Astrocyte (in vitro differentiated cells and primary cell): Measurements from ENCODE around the gene VIPR2. TPM values are rescaled to one million over a fixed set of nuclear protein-coding genes. Genes with fewer than 3 reads are reported as not detected.
"Not testable (repeated sequence)": the region's sequence is repeated elsewhere in the genome, so short reads cannot be mapped to it uniquely, and the experiment has no call there.

Experiments used
- DNase-seq: peaks from one replicate; pipeline ENCODE4 v3.0.0-alpha.2; 2010; ENCODE audit warnings: low read depth
- FAIRE-seq: peaks from 2 replicates; lab custom pipeline; 2011; peaks lifted over from hg19 to GRCh38; lab: Jason Lieb, UNC
- H2AFZ ChIP-seq: 2 replicates; pipeline ENCODE4 v1.6.0; 2012; ENCODE audit warnings: low read depth, low read length, inconsistent platforms
- H3K27ac ChIP-seq: 2 replicates; pipeline ENCODE4 v1.5.1; 2011; ENCODE audit warnings: low read depth, low read length, inconsistent platforms
- H3K27me3 ChIP-seq: 2 replicates; pipeline ENCODE4 v1.6.0; 2011; ENCODE audit warnings: low read length, inconsistent platforms; ENCODE audit not compliant: insufficient read depth
- H3K36me3 ChIP-seq: 2 replicates; pipeline ENCODE4 v1.5.1; 2011; ENCODE audit warnings: low read length, inconsistent platforms; ENCODE audit not compliant: insufficient read depth
- H3K4me1 ChIP-seq: 2 replicates; pipeline ENCODE4 v1.5.1; 2011; ENCODE audit warnings: low read length, inconsistent platforms; ENCODE audit not compliant: insufficient read depth
- H3K4me2 ChIP-seq: 2 replicates; pipeline ENCODE4 v1.6.0; 2012; ENCODE audit warnings: low read length, inconsistent platforms
- H3K4me3 ChIP-seq: 2 replicates; pipeline ENCODE4 v1.5.1; 2011; ENCODE audit warnings: low read depth, mild to moderate bottlenecking, low read length, inconsistent platforms; ENCODE audit not compliant: insufficient read depth
- H3K79me2 ChIP-seq: 2 replicates; pipeline ENCODE4 v1.6.0; 2012; ENCODE audit warnings: mild to moderate bottlenecking, low read length, inconsistent platforms; ENCODE audit not compliant: insufficient read depth
- H3K9ac ChIP-seq: 2 replicates; pipeline ENCODE4 v1.6.0; 2012; ENCODE audit warnings: mild to moderate bottlenecking, low read length, inconsistent platforms
- H3K9me3 ChIP-seq: 2 replicates; pipeline ENCODE4 v1.5.1; 2012; ENCODE audit warnings: low read depth, mild to moderate bottlenecking, low read length, inconsistent platforms; ENCODE audit not compliant: insufficient read depth
- H4K20me1 ChIP-seq: 2 replicates; pipeline ENCODE4 v1.6.0; 2012; ENCODE audit warnings: low read length, inconsistent platforms; ENCODE audit not compliant: insufficient read depth
- H3K27ac Mint-ChIP-seq: one replicate; pipeline ENCODE4 v1.8.0; 2021; ENCODE audit warnings: mild to moderate bottlenecking, mixed read lengths; ENCODE audit not compliant: unreplicated experiment
- H3K27me3 Mint-ChIP-seq: one replicate; pipeline ENCODE4 v1.8.0; 2021; ENCODE audit warnings: low read depth, mixed read lengths; ENCODE audit not compliant: unreplicated experiment
- H3K36me3 Mint-ChIP-seq: one replicate; pipeline ENCODE4 v1.8.0; 2021; ENCODE audit warnings: low read depth, mixed read lengths; ENCODE audit not compliant: unreplicated experiment
- H3K4me1 Mint-ChIP-seq: one replicate; pipeline ENCODE4 v1.8.0; 2021; ENCODE audit warnings: low read depth, mixed read lengths; ENCODE audit not compliant: unreplicated experiment
- H3K4me3 Mint-ChIP-seq: one replicate; pipeline ENCODE4 v1.8.0; 2021; ENCODE audit warnings: mild to moderate bottlenecking, moderate library complexity, mixed read lengths; ENCODE audit not compliant: unreplicated experiment
- H3K9me3 Mint-ChIP-seq: one replicate; pipeline ENCODE4 v1.8.0; 2021; ENCODE audit warnings: mild to moderate bottlenecking, mixed read lengths; ENCODE audit not compliant: unreplicated experiment
- CTCF ChIP-seq: IDR thresholded peaks from 2 replicates; pipeline ENCODE4 v1.5.1; 2011; ENCODE audit warnings: low read depth, mild to moderate bottlenecking, inconsistent platforms, low read length, moderate library complexity; ENCODE audit not compliant: insufficient read depth
- EZH2 ChIP-seq: IDR thresholded peaks from 2 replicates; pipeline ENCODE4 v1.6.1; 2012; ENCODE audit warnings: mild to moderate bottlenecking, low read length, inconsistent platforms; ENCODE audit not compliant: insufficient read depth
- total RNA-seq: library from RNA; stranded (reverse); gene quantifications from 2 replicates; pipeline ENCODE4 v1.2.1, GENCODE V29; 2021

The VIPR2 gene
- total RNA-seq, 1 donor from 2014 or later, result 0.68 TPM

- H3K79me2 ChIP-seq, result no peaks in the 10 kb centered on the region
- Mint-ChIP-seq H3K9me3 (no peaks in the 10 kb centered on the region), H3K27me3 (peaks cover 14% of the 10 kb centered on the region), H3K36me3 (no peaks in the 10 kb centered on the region), H3K4me1 (no peaks in the 10 kb centered on the region), H3K27ac (no peak overlapping the region), H3K4me3 (no peak overlapping the region)
- H3K36me3 ChIP-seq, result no peaks in the 10 kb centered on the region
- H4K20me1 ChIP-seq, result no peaks in the 10 kb centered on the region
- no peak overlapping the region for H3K4me3 ChIP-seq
- TF ChIP-seq EZH2 (no peak), CTCF (no peak)
- no peak for DNase-seq
- peaks cover 4% of the 10 kb centered on the region for H3K9me3 ChIP-seq
- FAIRE-seq, result no peak
- no peaks in the 10 kb centered on the region for H3K4me1 ChIP-seq
- H3K4me2 ChIP-seq, result no peak overlapping the region
- H3K27ac ChIP-seq, result no peak overlapping the region
- H2AFZ ChIP-seq, result no peak overlapping the region
- H3K27me3 ChIP-seq, result no peaks in the 10 kb centered on the region
- no peak overlapping the region for H3K9ac ChIP-seq
Observed at GRCh38 chr7:159084069-159084801, 60.4 kb downstream of the VIPR2 start.

- no peak overlapping the region for H3K4me2 ChIP-seq
- DNase-seq (no peak), FAIRE-seq (no peak)
- no peaks in the 10 kb centered on the region for H3K36me3 ChIP-seq
- Mint-ChIP-seq H3K4me3 (no peak overlapping the region), H3K27me3 (peaks cover 16% of the 10 kb centered on the region), H3K9me3 (no peaks in the 10 kb centered on the region), H3K4me1 (no peaks in the 10 kb centered on the region), H3K36me3 (no peaks in the 10 kb centered on the region), H3K27ac (no peak overlapping the region)
- no peaks in the 10 kb centered on the region for H3K4me1 ChIP-seq
- no peak overlapping the region for H3K27ac ChIP-seq
- no peak overlapping the region for H3K4me3 ChIP-seq
- no peaks in the 10 kb centered on the region for H3K27me3 ChIP-seq
- H4K20me1 ChIP-seq, result no peaks in the 10 kb centered on the region
- TF ChIP-seq EZH2 (no peak), CTCF (no peak)
- H3K9ac ChIP-seq, result no peak overlapping the region
- peaks cover 4% of the 10 kb centered on the region for H3K9me3 ChIP-seq
- no peaks in the 10 kb centered on the region for H3K79me2 ChIP-seq
- no peak overlapping the region for H2AFZ ChIP-seq
Observed at GRCh38 chr7:159083698-159084068, 61.0 kb downstream of the VIPR2 start.

GRCh38 chr7:159083001-159083697, 61.5 kb downstream of the VIPR2 start:
- no peak for FAIRE-seq
- no peak overlapping the region for H3K27ac Mint-ChIP-seq
- no peaks in the 10 kb centered on the region for H3K4me1 Mint-ChIP-seq
- no peaks in the 10 kb centered on the region for H3K4me1 ChIP-seq
- peaks cover 4% of the 10 kb centered on the region for H3K9me3 ChIP-seq
- H4K20me1 ChIP-seq, result no peaks in the 10 kb centered on the region
- H3K36me3 ChIP-seq, result no peaks in the 10 kb centered on the region
- DNase-seq, result no peak
- no peak overlapping the region for H3K9ac ChIP-seq
- H3K36me3 Mint-ChIP-seq, result no peaks in the 10 kb centered on the region
- peaks cover 13% of the 10 kb centered on the region for H3K27me3 Mint-ChIP-seq
- no peak overlapping the region for H3K4me3 Mint-ChIP-seq
- no peaks in the 10 kb centered on the region for H3K27me3 ChIP-seq
- H3K9me3 Mint-ChIP-seq, result no peaks in the 10 kb centered on the region
- no peak overlapping the region for H3K27ac ChIP-seq
- TF ChIP-seq EZH2, result no peak
- no peak for TF ChIP-seq CTCF
- no peaks in the 10 kb centered on the region for H3K79me2 ChIP-seq
- H3K4me2 ChIP-seq, result no peak overlapping the region
- H2AFZ ChIP-seq, result no peak overlapping the region
- no peak overlapping the region for H3K4me3 ChIP-seq

- not testable (repeated sequence) for H3K4me3 Mint-ChIP-seq, H4K20me1 ChIP-seq, H3K27me3 ChIP-seq, H2AFZ ChIP-seq, H3K4me3 ChIP-seq, H3K9ac ChIP-seq, H3K4me2 ChIP-seq, H3K9me3 ChIP-seq, FAIRE-seq, H3K36me3 Mint-ChIP-seq, H3K4me1 Mint-ChIP-seq, H3K36me3 ChIP-seq, H3K27ac ChIP-seq, H3K4me1 ChIP-seq, DNase-seq, H3K9me3 Mint-ChIP-seq, H3K27ac Mint-ChIP-seq, H3K79me2 ChIP-seq
- H3K27me3 Mint-ChIP-seq, result peaks cover 17% of the 10 kb centered on the region
Observed at GRCh38 chr7:159082075-159082474, 62.6 kb downstream of the VIPR2 start.
